HCT116 (cell line): ENCODE measurements around the gene CAVIN2. TPM values are rescaled to one million over a fixed set of nuclear protein-coding genes. Genes with fewer than 3 reads are reported as not detected.

Experiments
- ATAC-seq: fragments of 200-7000 bp; cut with Tn5 transposase; 2 replicates; pipeline ENCODE4 v1.9.1; 2020; ENCODE audit warnings: mild to moderate bottlenecking, moderate library complexity
- BruUV-seq: library from RNA; stranded (reverse); fragments of 400-500 nt; replicated peaks from 2 replicates; lab custom pipeline; 2021; lab: Mats Ljungman, UMichigan
- CTCF ChIA-PET: fragments of 300-600 bp; sonication (Branson Sonifier 250); formaldehyde crosslinking; loops from one replicate; lab custom pipeline; 2021; ENCODE audit warnings: antibody characterized with exemption; lab: Charles Lee
- POLR2A ChIA-PET: fragments of 300-600, 350-600 bp; sonication (Branson Sonifier 250); formaldehyde crosslinking; loops from one replicate; lab custom pipeline; 2021; ENCODE audit warnings: antibody characterized with exemption; lab: Charles Lee
- RAD21 ChIA-PET, 2 experiments: fragments of 300-600 bp; sonication (Branson Sonifier 250); formaldehyde crosslinking; loops; one replicate each; lab custom pipeline; 2023; ENCODE audit warnings: low total read pairs in 2 of 2; ENCODE audit not compliant: uncharacterized antibody in 2 of 2, unreplicated experiment in 2 of 2, low non-redundant PET in 1 of 2; lab: Charles Lee
- DNase-seq: peaks from one replicate; pipeline ENCODE4 v3.0.0-alpha.2; 2010; ENCODE audit warnings: low read depth, low spot score
- H2AFZ ChIP-seq: fragments of 200-600 bp; shearing (Covaris generic), sonication (generic); 2 replicates; pipeline ENCODE4 v1.6.1; 2017; ENCODE audit warnings: low read depth, mixed run types, mixed read lengths, antibody characterized with exemption, low read length; ENCODE audit not compliant: poor library complexity, severe bottlenecking
- H3K27ac ChIP-seq: 2 replicates; pipeline ENCODE4 v1.5.1; 2012; ENCODE audit warnings: low read depth, low read length
- H3K27me3 ChIP-seq: fragments of 200-600 bp; sonication (generic); 2 replicates; pipeline ENCODE4 v1.6.1; 2016; ENCODE audit warnings: mixed run types, low read length, mixed read lengths; ENCODE audit not compliant: insufficient read depth
- H3K36me3 ChIP-seq, 2 experiments: fragments of 200-500 bp in 1 of 2; fragments of 200-600 bp in 1 of 2; sonication (Bioruptor generic) in 1 of 2; sonication (generic) in 1 of 2; 2 replicates each; pipeline versions ENCODE4 v1.5.1 to v1.6.1; 2014 to 2016; ENCODE audit warnings: low read length in 2 of 2, inconsistent platforms in 1 of 2, mixed read lengths in 1 of 2, mixed run types in 1 of 2; ENCODE audit not compliant: insufficient read depth in 2 of 2, control insufficient read depth in 1 of 2
- H3K4me1 ChIP-seq, 2 experiments: fragments of 200-600 bp in 1 of 2; sonication (generic) in 1 of 2; 2 replicates each; pipeline versions ENCODE4 v1.5.1 to v1.6.1; 2012 to 2017; ENCODE audit warnings: low read length in 2 of 2, inconsistent platforms in 1 of 2, mild to moderate bottlenecking in 1 of 2, mixed read lengths in 1 of 2, mixed run types in 1 of 2, moderate library complexity in 1 of 2; ENCODE audit not compliant: insufficient read depth in 2 of 2, control insufficient read depth in 1 of 2
- H3K4me2 ChIP-seq: fragments of 200-600 bp; sonication (generic); 2 replicates; pipeline ENCODE4 v1.6.1; 2017; ENCODE audit warnings: mixed run types, low read length, mixed read lengths
- H3K4me3 ChIP-seq, 2 experiments: fragments of 200-600 bp in 1 of 2; sonication (generic) in 1 of 2; replicated peaks in 1 of 2; 2 replicates each; pipeline ENCODE4 v1.5.1; 2011 to 2016; ENCODE audit warnings: low read length in 2 of 2, control low read depth in 1 of 2, low read depth in 1 of 2, mild to moderate bottlenecking in 1 of 2, mixed read lengths in 1 of 2, mixed run types in 1 of 2
- H3K79me2 ChIP-seq: fragments of 200-600 bp; sonication (generic); 2 replicates; pipeline ENCODE4 v1.6.1; 2017; ENCODE audit warnings: mild to moderate bottlenecking, mixed run types, low read length, moderate library complexity, mixed read lengths; ENCODE audit not compliant: insufficient read depth
- H3K9ac ChIP-seq: fragments of 200-600 bp; sonication (generic); 2 replicates; pipeline ENCODE4 v1.6.1; 2016; ENCODE audit warnings: low read length, mixed read lengths
- H3K9me2 ChIP-seq: fragments of 200-600 bp; sonication (generic), shearing (Covaris generic); 2 replicates; pipeline ENCODE4 v1.6.1; 2017; ENCODE audit warnings: mixed run types, mild to moderate bottlenecking, moderate library complexity; ENCODE audit not compliant: insufficient read depth
- H3K9me3 ChIP-seq, 2 experiments: fragments of 200-500 bp in 1 of 2; fragments of 200-600 bp in 1 of 2; sonication (Bioruptor generic) in 1 of 2; sonication (generic) in 1 of 2; 2 replicates each; pipeline ENCODE4 v1.6.1; 2014 to 2017; ENCODE audit warnings: low read length in 2 of 2, mixed read lengths in 2 of 2, inconsistent platforms in 1 of 2, low read depth in 1 of 2, mild to moderate bottlenecking in 1 of 2, mixed run types in 1 of 2, moderate library complexity in 1 of 2; ENCODE audit not compliant: control insufficient read depth in 1 of 2, insufficient read depth in 1 of 2
- H4K20me1 ChIP-seq: fragments of 200-600 bp; sonication (generic), shearing (Covaris generic); 2 replicates; pipeline ENCODE4 v1.6.1; 2017; ENCODE audit warnings: mixed run types, mild to moderate bottlenecking, moderate library complexity; ENCODE audit not compliant: insufficient read depth
- CBX3 ChIP-seq: IDR thresholded peaks from 2 replicates; pipeline ENCODE4 v1.6.1; 2012; ENCODE audit warnings: low read depth
- CEBPB ChIP-seq: IDR thresholded peaks from 2 replicates; pipeline ENCODE4 v1.6.1; 2012; ENCODE audit warnings: low read depth
- EGR1 ChIP-seq: IDR thresholded peaks from 2 replicates; pipeline ENCODE4 v1.6.1; 2012; ENCODE audit warnings: low read depth
- ELF1 ChIP-seq: IDR thresholded peaks from 2 replicates; pipeline ENCODE4 v1.6.1; 2012; ENCODE audit warnings: low read depth, borderline replicate concordance
- EZH2 ChIP-seq: fragments of 200-600 bp; sonication (generic); IDR thresholded peaks from 2 replicates; pipeline ENCODE4 v1.6.1; 2017; ENCODE audit warnings: antibody characterized with exemption, mixed run types
- EZH2phosphoT487 ChIP-seq: fragments of 200-600 bp; IDR thresholded peaks from 2 replicates; pipeline ENCODE4 v1.6.1; 2018; ENCODE audit warnings: antibody characterized with exemption, borderline replicate concordance
- FOSL1 ChIP-seq: IDR thresholded peaks from 2 replicates; pipeline ENCODE4 v1.6.1; 2012; ENCODE audit warnings: low read depth
- JUND ChIP-seq: IDR thresholded peaks from 2 replicates; pipeline ENCODE4 v1.6.1; 2012
- MAX ChIP-seq: IDR thresholded peaks from 2 replicates; pipeline ENCODE4 v1.6.1; 2012
- REST ChIP-seq: IDR thresholded peaks from 2 replicates; pipeline ENCODE4 v1.6.1; 2012; ENCODE audit warnings: low read depth
- SP1 ChIP-seq: IDR thresholded peaks from 2 replicates; pipeline ENCODE4 v1.6.1; 2012; ENCODE audit warnings: low read depth
- SRF ChIP-seq: IDR thresholded peaks from 2 replicates; pipeline ENCODE4 v1.6.1; 2012; ENCODE audit warnings: low read depth
- YY1 ChIP-seq: IDR thresholded peaks from 2 replicates; pipeline ENCODE4 v1.6.1; 2011; ENCODE audit warnings: low read length, low read depth, moderate library complexity, mild to moderate bottlenecking; ENCODE audit not compliant: insufficient replicate concordance; ENCODE audit errors: extremely low read depth
- ZFX ChIP-seq: fragments of 450-650 bp; IDR thresholded peaks from 2 replicates; pipeline ENCODE4 v1.6.1; 2017
- intact Hi-C: fragments of 100-400 bp; cut with micrococcal nuclease; formaldehyde crosslinking; loops from 2 replicates; pipeline ENCODE4 v1.10.0; 2022
- total RNA-seq: library from RNA; stranded (reverse); gene quantifications from one replicate; pipeline ENCODE4 v1.2.1, GENCODE V29; 2021; ENCODE audit not compliant: unreplicated experiment

The CAVIN2 gene
- total RNA-seq, 1 experiment from 2014 or later, result 0.27 TPM

GRCh38 chr2:191851158-191851557, 4.3 kb upstream of the CAVIN2 start:
- intact Hi-C loops, result no loop called here
- ChIA-PET POLR2A (no interaction called here), RAD21 (no interaction called here), CTCF (no interaction called here)
- TF ChIP-seq SP1 (no peak), EZH2 (no peak), CEBPB (no peak), ZFX (no peak), MAX (no peak), CBX3 (no peak)
- no peak for DNase-seq
- H3K36me3 ChIP-seq, result no peaks in the 10 kb centered on the region
- no peaks in the 10 kb centered on the region for H3K27me3 ChIP-seq
- H3K9ac ChIP-seq, result no peak overlapping the region
- no TSS peak for BruUV-seq
- no peak for ATAC-seq
- H3K4me2 ChIP-seq, result no peak overlapping the region
- H3K27ac ChIP-seq, result no peak overlapping the region
- H3K9me3 ChIP-seq, result no peaks in the 10 kb centered on the region
- no peak overlapping the region for H3K4me3 ChIP-seq
- no peaks in the 10 kb centered on the region for H3K79me2 ChIP-seq
- H3K4me1 ChIP-seq, result peaks cover 0 to 5% of the 10 kb centered on the region in 2 experiments; a peak in 1 of 4 replicates
- no peaks in the 10 kb centered on the region for H4K20me1 ChIP-seq
- no peaks in the 10 kb centered on the region for H3K9me2 ChIP-seq
- H2AFZ ChIP-seq, result no peak overlapping the region

- no peaks in the 10 kb centered on the region for H4K20me1 ChIP-seq
- ChIA-PET RAD21 (no interaction called here), POLR2A (no interaction called here), CTCF (no interaction called here)
- no peak for DNase-seq
- no peak overlapping the region for H3K4me2 ChIP-seq
- no peak overlapping the region for H3K4me3 ChIP-seq
- H3K4me1 ChIP-seq, result peaks cover 0 to 5% of the 10 kb centered on the region in 2 experiments; a peak in 1 of 4 replicates
- no peaks in the 10 kb centered on the region for H3K9me2 ChIP-seq
- H3K36me3 ChIP-seq, result no peaks in the 10 kb centered on the region
- no peaks in the 10 kb centered on the region for H3K27me3 ChIP-seq
- ATAC-seq, result no peak
- TF ChIP-seq JUND (no peak), FOSL1 (no peak), SRF (no peak), CEBPB (no peak), REST (no peak), EZH2phosphoT487 (no peak), MAX (no peak), EGR1 (no peak), YY1 (no peak), ELF1 (no peak), CBX3 (no peak)
- no TSS peak for BruUV-seq
- no peak overlapping the region for H2AFZ ChIP-seq
- H3K9me3 ChIP-seq, result no peaks in the 10 kb centered on the region
- no peaks in the 10 kb centered on the region for H3K79me2 ChIP-seq
- no peak overlapping the region for H3K9ac ChIP-seq
- H3K27ac ChIP-seq, result no peak overlapping the region
- intact Hi-C loops, result no loop called here
Measured at GRCh38 chr2:191848771-191849767, 2.2 kb upstream of the CAVIN2 start.
